MM.1S (cell line): Measurements from ENCODE around the gene MAPKAP1.

Experiments used
- DNase-seq: peaks from one replicate; pipeline ENCODE4 v3.0.0-alpha.2; 2015
- H2AFZ ChIP-seq: fragments of 300-600 bp; sonication (generic); 2 replicates; pipeline ENCODE4 v1.6.0; 2016; ENCODE audit warnings: antibody characterized with exemption, low read length
- H3F3A ChIP-seq: fragments of 300-600 bp; sonication (generic); 2 replicates; pipeline ENCODE4 v1.6.1; 2016; ENCODE audit warnings: mild to moderate bottlenecking, antibody characterized with exemption, low read length, moderate library complexity, mixed read lengths; ENCODE audit not compliant: insufficient read depth
- H3K27ac ChIP-seq: fragments of 300-600 bp; sonication (generic); 2 replicates; pipeline ENCODE4 v1.5.1; 2016; ENCODE audit warnings: mild to moderate bottlenecking, low read length
- H3K27me3 ChIP-seq: fragments of 300-600 bp; sonication (generic); replicated peaks from 2 replicates; pipeline ENCODE4 v1.6.0; 2016; ENCODE audit warnings: low read length; ENCODE audit not compliant: insufficient read depth
- H3K36me3 ChIP-seq: fragments of 300-600 bp; sonication (generic); replicated peaks from 2 replicates; pipeline ENCODE4 v1.6.1; 2016; ENCODE audit warnings: mild to moderate bottlenecking, low read length, mixed read lengths; ENCODE audit not compliant: insufficient read depth
- H3K4me1 ChIP-seq: fragments of 300-600 bp; sonication (generic); 2 replicates; pipeline ENCODE4 v1.6.1; 2016; ENCODE audit warnings: low read length, mixed read lengths
- H3K4me2 ChIP-seq: fragments of 300-600 bp; sonication (generic); 2 replicates; pipeline ENCODE4 v1.6.0; 2016; ENCODE audit warnings: low read depth, low read length
- H3K4me3 ChIP-seq: fragments of 300-600 bp; sonication (generic); 2 replicates; pipeline ENCODE4 v1.5.1; 2016; ENCODE audit warnings: low read length, mixed read lengths
- H3K79me2 ChIP-seq: fragments of 300-600 bp; sonication (generic); 2 replicates; pipeline ENCODE4 v1.6.1; 2016; ENCODE audit warnings: mixed run types, low read length, mixed read lengths
- H3K9ac ChIP-seq: fragments of 300-600 bp; sonication (generic); 2 replicates; pipeline ENCODE4 v1.6.1; 2016; ENCODE audit warnings: low read length, mixed read lengths
- H3K9me2 ChIP-seq: fragments of 300-600 bp; sonication (generic); replicated peaks from 2 replicates; pipeline ENCODE4 v1.6.1; 2016; ENCODE audit warnings: mild to moderate bottlenecking, low read length, mixed read lengths; ENCODE audit not compliant: insufficient read depth
- H3K9me3 ChIP-seq: fragments of 300-600 bp; sonication (generic); replicated peaks from 2 replicates; pipeline ENCODE4 v1.6.1; 2016; ENCODE audit warnings: mild to moderate bottlenecking, low read length, mixed read lengths; ENCODE audit not compliant: insufficient read depth
- H4K20me1 ChIP-seq: fragments of 300-600 bp; sonication (generic); 2 replicates; pipeline ENCODE4 v1.6.1; 2016; ENCODE audit warnings: mild to moderate bottlenecking, low read length, moderate library complexity, mixed read lengths; ENCODE audit not compliant: insufficient read depth
- EZH2 ChIP-seq: fragments of 300-600 bp; sonication (generic); optimal IDR thresholded peaks from 2 replicates; pipeline ENCODE3; 2017; ENCODE audit warnings: low read depth, mild to moderate bottlenecking, antibody characterized with exemption, low read length, mixed read lengths
- EZH2phosphoT487 ChIP-seq: fragments of 300-600 bp; sonication (generic); IDR thresholded peaks from 2 replicates; pipeline ENCODE4 v1.6.1; 2018; ENCODE audit warnings: antibody characterized with exemption, low read length
- TF ChIP-seq, protein P1 (sequence below): fragments of 300-600 bp; sonication (generic); IDR thresholded peaks from 2 replicates; pipeline ENCODE4 v1.5.1; 2016; ENCODE audit warnings: antibody characterized with exemption, low read length, mixed read lengths

The MAPKAP1 gene

DNA sequence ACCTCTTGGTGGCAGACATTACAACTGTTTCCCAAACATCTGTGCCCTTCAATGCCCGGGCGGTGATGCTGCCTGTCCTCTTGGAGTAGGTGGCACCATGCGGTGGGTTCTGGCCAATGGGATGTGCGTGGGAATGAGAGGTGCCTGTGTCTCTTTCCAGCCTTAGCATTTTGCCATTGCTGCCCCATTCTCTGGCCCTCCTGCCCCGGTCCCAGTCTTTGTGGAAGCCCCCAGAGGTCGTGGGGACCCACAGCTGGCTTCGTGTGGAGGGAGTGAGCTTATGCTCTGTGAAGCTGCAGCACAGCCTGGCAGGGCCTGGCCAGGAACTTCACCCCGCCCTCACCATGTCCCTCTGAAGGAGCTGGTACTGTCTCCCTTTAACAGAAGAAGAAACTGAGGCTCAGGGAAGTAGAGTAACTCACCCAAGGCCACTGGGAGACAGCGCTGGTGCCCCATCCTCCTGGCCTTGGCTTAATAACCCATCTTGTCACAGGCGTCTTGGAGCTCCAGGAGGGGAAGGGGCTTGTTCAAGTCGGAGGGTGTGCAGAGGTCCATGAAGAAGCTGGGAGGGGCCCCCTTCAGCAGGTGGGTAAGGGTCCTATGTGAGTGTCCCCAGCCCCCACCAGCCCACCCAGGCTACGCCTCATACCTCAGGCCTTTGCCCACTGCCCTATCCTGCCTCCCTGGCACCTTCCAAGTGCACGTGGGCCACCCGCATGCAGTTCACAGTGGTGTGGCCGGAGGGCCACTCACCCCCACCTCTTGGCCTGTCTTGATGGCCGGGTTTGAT lies 271.8 kb downstream of the MAPKAP1 start:
- no peaks in the 10 kb centered on the region for H3K36me3 ChIP-seq
- no peaks in the 10 kb centered on the region for H3K4me1 ChIP-seq
- H3K9me3 ChIP-seq, result no peaks in the 10 kb centered on the region
- H4K20me1 ChIP-seq, result no peaks in the 10 kb centered on the region
- no peaks in the 10 kb centered on the region for H3F3A ChIP-seq
- H2AFZ ChIP-seq, result no peak overlapping the region
- DNase-seq, result no peak
- no peaks in the 10 kb centered on the region for H3K27me3 ChIP-seq
- TF ChIP-seq, protein P1, sequence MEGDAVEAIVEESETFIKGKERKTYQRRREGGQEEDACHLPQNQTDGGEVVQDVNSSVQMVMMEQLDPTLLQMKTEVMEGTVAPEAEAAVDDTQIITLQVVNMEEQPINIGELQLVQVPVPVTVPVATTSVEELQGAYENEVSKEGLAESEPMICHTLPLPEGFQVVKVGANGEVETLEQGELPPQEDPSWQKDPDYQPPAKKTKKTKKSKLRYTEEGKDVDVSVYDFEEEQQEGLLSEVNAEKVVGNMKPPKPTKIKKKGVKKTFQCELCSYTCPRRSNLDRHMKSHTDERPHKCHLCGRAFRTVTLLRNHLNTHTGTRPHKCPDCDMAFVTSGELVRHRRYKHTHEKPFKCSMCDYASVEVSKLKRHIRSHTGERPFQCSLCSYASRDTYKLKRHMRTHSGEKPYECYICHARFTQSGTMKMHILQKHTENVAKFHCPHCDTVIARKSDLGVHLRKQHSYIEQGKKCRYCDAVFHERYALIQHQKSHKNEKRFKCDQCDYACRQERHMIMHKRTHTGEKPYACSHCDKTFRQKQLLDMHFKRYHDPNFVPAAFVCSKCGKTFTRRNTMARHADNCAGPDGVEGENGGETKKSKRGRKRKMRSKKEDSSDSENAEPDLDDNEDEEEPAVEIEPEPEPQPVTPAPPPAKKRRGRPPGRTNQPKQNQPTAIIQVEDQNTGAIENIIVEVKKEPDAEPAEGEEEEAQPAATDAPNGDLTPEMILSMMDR, result no peak
- TF ChIP-seq EZH2 (no peak), EZH2phosphoT487 (no peak)
- H3K9ac ChIP-seq, result no peak overlapping the region
- no peak overlapping the region for H3K4me3 ChIP-seq
- no peak overlapping the region for H3K27ac ChIP-seq
- H3K4me2 ChIP-seq, result no peak overlapping the region
- H3K9me2 ChIP-seq, result no peaks in the 10 kb centered on the region
- no peaks in the 10 kb centered on the region for H3K79me2 ChIP-seq

DNA sequence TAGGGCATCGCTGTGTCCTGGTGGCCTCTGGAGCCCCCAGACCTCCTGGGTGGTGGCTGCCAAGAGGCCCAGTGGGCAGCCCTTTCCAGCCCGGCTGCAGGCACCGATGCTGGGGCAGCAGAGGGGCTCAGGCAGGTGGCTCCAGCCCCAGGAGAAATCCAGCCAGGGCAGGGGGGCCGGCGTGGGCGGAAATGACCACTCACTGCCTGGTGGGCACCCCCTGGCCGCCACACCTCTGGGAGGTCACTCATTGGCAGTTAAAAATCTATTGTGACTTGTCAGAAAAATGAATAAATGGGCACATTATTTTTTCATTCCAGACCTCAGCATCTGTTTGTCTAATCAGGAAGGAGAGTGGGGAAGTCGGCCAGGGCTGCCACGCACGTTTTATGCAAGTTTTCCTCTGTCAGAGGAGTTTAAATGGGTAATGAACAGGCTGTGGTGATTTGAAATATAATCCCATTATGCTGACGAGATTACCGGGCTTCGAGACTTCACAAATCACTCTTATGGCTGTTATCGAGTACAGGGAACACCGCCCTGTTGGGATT lies 273.5 kb downstream of the MAPKAP1 start:
- H3K79me2 ChIP-seq, result no peaks in the 10 kb centered on the region
- H3K36me3 ChIP-seq, result no peaks in the 10 kb centered on the region
- no peak overlapping the region for H3K9ac ChIP-seq
- H3K4me3 ChIP-seq, result no peak overlapping the region
- DNase-seq, result no peak
- H3K9me3 ChIP-seq, result no peaks in the 10 kb centered on the region
- no peaks in the 10 kb centered on the region for H3K9me2 ChIP-seq
- no peaks in the 10 kb centered on the region for H3K4me1 ChIP-seq
- H3F3A ChIP-seq, result no peaks in the 10 kb centered on the region
- H3K27ac ChIP-seq, result no peak overlapping the region
- no peak overlapping the region for H2AFZ ChIP-seq
- no peaks in the 10 kb centered on the region for H4K20me1 ChIP-seq
- TF ChIP-seq EZH2phosphoT487 (no peak), EZH2 (no peak)
- TF ChIP-seq, protein P1, result no peak
- H3K27me3 ChIP-seq, result no peaks in the 10 kb centered on the region
- no peak overlapping the region for H3K4me2 ChIP-seq

DNA sequence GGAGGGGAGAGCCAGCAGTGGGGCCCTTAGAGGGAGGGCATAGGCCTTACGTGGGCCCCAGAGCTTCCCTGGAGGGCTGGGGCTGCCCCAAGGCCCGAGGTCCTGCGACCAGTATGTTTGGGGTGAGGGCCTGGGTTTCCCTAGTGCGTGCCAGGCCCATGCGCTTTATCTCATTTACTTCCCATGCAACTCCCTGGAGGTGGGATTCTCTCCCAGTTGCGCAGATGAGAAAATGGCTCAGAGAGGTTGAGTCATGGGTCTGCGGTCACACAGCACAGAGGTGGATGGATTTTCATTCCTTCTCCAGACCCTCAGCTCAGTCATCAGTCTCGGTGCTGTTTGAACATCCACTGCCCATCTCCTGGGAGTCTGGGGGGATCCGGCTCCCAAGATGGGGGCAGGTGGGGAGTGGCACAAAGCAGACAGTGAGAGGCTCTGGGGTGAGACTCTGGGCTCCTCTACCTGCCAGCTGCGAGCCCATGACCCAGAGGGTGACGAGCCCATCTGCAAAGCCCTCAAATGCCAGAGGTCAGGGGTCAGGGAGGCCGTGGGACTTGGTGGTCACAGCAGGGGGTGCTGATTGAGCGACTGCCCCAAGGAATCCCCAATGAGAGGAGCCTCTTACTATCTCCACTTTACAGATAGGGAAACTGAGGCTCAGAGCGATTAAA lies 274.2 kb downstream of the MAPKAP1 start:
- Histone ChIP-seq H3K4me1 (no peaks in the 10 kb centered on the region), H3K36me3 (no peaks in the 10 kb centered on the region), H3K79me2 (no peaks in the 10 kb centered on the region), H2AFZ (no peak overlapping the region), H3K9me3 (no peaks in the 10 kb centered on the region), H3K27ac (no peak overlapping the region), H3F3A (no peaks in the 10 kb centered on the region), H3K4me2 (no peak overlapping the region), H3K27me3 (no peaks in the 10 kb centered on the region), H3K4me3 (no peak overlapping the region), H4K20me1 (no peaks in the 10 kb centered on the region), H3K9me2 (no peaks in the 10 kb centered on the region), H3K9ac (no peak overlapping the region)
- no peak for DNase-seq
- TF ChIP-seq EZH2phosphoT487 (no peak), EZH2 (no peak)
- TF ChIP-seq, protein P1, result no peak
